ENCODE measurements around the gene PIAS2. TPM values are rescaled to one million over a fixed set of nuclear protein-coding genes. Genes with fewer than 3 reads are reported as not detected.
"Not testable (repeated sequence)": the region's sequence is repeated elsewhere in the genome, so short reads cannot be mapped to it uniquely, and the experiment has no call there.

The PIAS2 gene
- total RNA-seq, 1 experiment from 2014 or later = 16.9 TPM

- H3K36me3 ChIP-seq = no peaks in the 10 kb centered on the region
- no peak for DNase-seq (ENCODE audit: low read depth in 1 of 2, low spot score in 2 of 2)
- H3K4me1 ChIP-seq (replicated peaks) = no peaks in the 10 kb centered on the region
- no peaks in the 10 kb centered on the region for H3K9me3 ChIP-seq (replicated peaks)
- no peaks in the 10 kb centered on the region; the same call in 1 of the 2 replicates for H3K27me3 ChIP-seq (replicated peaks)
- no peak overlapping the region for H3K27ac ChIP-seq
- H3K4me3 ChIP-seq = no peak overlapping the region
Observed at GRCh38 chr18:46809145-46809544, 108.2 kb downstream of the PIAS2 start.

DNA sequence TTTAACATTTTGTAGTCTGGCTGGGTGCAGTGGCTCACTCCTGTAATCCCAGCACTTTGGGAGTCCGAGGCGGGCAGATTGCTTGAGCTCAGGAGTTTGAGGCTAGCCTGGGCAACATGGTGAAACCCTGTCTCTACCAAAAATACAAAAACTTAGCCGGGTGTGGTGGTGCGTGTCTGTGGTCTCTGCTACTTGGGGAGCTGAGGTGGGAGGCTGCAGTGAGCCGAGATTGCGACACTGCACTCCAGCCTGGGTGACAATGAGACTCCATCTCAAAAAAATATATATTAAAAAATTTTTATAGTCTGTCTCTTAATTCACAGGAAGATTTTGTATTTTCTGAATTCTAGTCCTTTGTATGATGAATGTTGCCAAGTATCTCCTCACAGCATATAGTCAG lies 121.4 kb downstream of the PIAS2 start:
- not testable (repeated sequence) for H3K4me1 ChIP-seq (replicated peaks); H3K9me3 ChIP-seq (replicated peaks); H3K27me3 ChIP-seq (replicated peaks); DNase-seq (ENCODE audit: low read depth in 1 of 2, low spot score in 2 of 2); H3K36me3 ChIP-seq; H3K4me3 ChIP-seq; H3K27ac ChIP-seq

GRCh38 chr18:46794607-46795006 lies 122.7 kb downstream of the PIAS2 start:
- no peaks in the 10 kb centered on the region for H3K4me1 ChIP-seq (replicated peaks)
- H3K27ac ChIP-seq = no peak overlapping the region
- no peak for DNase-seq (ENCODE audit: low read depth in 1 of 2, low spot score in 2 of 2)
- H3K4me3 ChIP-seq = no peak overlapping the region
- no peaks in the 10 kb centered on the region for H3K36me3 ChIP-seq
- no peaks in the 10 kb centered on the region for H3K9me3 ChIP-seq (replicated peaks)
- no peaks in the 10 kb centered on the region for H3K27me3 ChIP-seq (replicated peaks)

DNA sequence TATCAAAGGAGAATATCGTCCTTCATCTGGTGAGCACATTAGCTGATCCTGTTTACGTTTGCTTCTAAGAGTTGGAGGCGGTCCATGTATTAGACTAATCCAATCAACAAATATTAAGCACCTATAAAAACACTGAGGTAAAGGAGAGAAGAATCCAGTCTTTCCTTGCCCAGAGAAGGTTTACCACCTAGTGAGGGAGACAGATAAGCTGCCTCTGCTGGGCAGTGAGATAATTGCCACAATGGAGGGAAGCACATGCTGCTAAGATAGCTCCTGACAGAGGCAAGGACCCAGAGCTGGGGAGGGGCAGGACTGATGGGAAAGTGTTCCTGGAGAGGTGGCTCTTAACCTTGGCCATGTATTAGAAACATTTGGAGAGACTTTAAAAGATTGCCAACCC lies 123.7 kb downstream of the PIAS2 start:
- no peaks in the 10 kb centered on the region for H3K36me3 ChIP-seq
- no peaks in the 10 kb centered on the region for H3K4me1 ChIP-seq (replicated peaks)
- no peaks in the 10 kb centered on the region for H3K27me3 ChIP-seq (replicated peaks)
- no peak overlapping the region for H3K27ac ChIP-seq
- H3K4me3 ChIP-seq = no peak overlapping the region
- no peak for DNase-seq (ENCODE audit: low read depth in 1 of 2, low spot score in 2 of 2)
- H3K9me3 ChIP-seq (replicated peaks) = no peaks in the 10 kb centered on the region

DNA sequence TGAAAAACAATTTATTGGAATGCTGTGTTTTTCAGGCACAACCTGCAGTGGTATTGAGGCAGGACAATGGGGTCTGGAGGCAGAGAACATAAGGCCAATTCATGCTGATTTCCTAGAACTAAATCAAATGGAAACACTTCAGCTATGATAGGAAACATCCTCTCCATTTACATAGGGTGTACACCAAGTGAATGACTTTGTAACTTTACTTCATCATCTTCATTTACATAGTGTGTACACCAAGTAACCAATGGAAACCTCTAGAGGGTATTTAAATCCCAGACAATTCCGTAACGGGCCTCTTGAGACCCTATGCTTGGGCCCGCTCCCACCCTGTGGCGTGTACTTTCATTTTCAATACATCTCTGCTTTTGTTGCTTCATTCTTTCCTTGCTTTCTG lies 128.2 kb downstream of the PIAS2 start:
- Histone ChIP-seq H3K36me3 (no peaks in the 10 kb centered on the region), H3K27ac (no peak overlapping the region), H3K4me3 (no peak overlapping the region), H3K4me1 (replicated peaks) (no peaks in the 10 kb centered on the region), H3K27me3 (replicated peaks) (no peaks in the 10 kb centered on the region), H3K9me3 (replicated peaks) (no peaks in the 10 kb centered on the region)
- no peak for DNase-seq (ENCODE audit: low read depth in 1 of 2, low spot score in 2 of 2)

DNA sequence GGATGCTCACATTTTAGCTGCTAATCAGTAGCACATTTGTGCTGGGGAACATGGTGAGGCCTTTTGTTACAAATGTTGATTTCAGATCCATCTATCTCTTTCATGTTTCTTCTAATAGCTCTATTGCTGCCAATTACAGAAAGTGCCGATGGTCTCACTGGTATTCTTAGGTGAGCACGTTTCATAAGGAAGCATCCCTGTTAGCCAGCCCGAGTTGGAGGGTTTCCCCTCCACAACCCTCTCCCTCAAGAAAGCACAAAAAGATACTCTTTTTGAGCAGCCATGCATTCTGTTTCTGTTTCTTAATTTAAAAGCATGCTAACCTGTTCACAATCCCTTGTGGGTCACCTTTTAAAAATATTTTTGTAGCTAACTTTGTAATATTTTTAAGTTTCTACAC lies 129.6 kb downstream of the PIAS2 start:
- Histone ChIP-seq H3K9me3 (replicated peaks) (no peaks in the 10 kb centered on the region), H3K4me1 (replicated peaks) (no peaks in the 10 kb centered on the region), H3K27me3 (replicated peaks) (no peaks in the 10 kb centered on the region), H3K27ac (no peak overlapping the region), H3K4me3 (no peak overlapping the region), H3K36me3 (no peaks in the 10 kb centered on the region)
- DNase-seq (ENCODE audit: low read depth in 1 of 2, low spot score in 2 of 2) = no peak

- no peak overlapping the region for H3K27ac ChIP-seq
- H3K27me3 ChIP-seq (replicated peaks) = no peaks in the 10 kb centered on the region; the same call in 1 of the 2 replicates
- no peaks in the 10 kb centered on the region for H3K4me1 ChIP-seq (replicated peaks)
Observed at GRCh38 chr18:46772357-46772756, 144.9 kb downstream of the PIAS2 start.

GRCh38 chr18:46771141-46771540 lies 146.2 kb downstream of the PIAS2 start:
- Histone ChIP-seq H3K4me3 (no peak overlapping the region), H3K9me3 (replicated peaks) (no peaks in the 10 kb centered on the region), H3K36me3 (no peaks in the 10 kb centered on the region), H3K27me3 (replicated peaks) (no peaks in the 10 kb centered on the region; the same call in 1 of the 2 replicates), H3K4me1 (replicated peaks) (no peaks in the 10 kb centered on the region), H3K27ac (no peak overlapping the region)
- DNase-seq (ENCODE audit: low read depth in 1 of 2, low spot score in 2 of 2) = no peak

More at GRCh38 chr18:46772357-46772756, 144.9 kb downstream of the PIAS2 start:
- no peaks in the 10 kb centered on the region for H3K9me3 ChIP-seq (replicated peaks)
- DNase-seq (ENCODE audit: low read depth in 1 of 2, low spot score in 2 of 2) = no peak
- no peak overlapping the region for H3K4me3 ChIP-seq
- no peaks in the 10 kb centered on the region for H3K36me3 ChIP-seq

DNA sequence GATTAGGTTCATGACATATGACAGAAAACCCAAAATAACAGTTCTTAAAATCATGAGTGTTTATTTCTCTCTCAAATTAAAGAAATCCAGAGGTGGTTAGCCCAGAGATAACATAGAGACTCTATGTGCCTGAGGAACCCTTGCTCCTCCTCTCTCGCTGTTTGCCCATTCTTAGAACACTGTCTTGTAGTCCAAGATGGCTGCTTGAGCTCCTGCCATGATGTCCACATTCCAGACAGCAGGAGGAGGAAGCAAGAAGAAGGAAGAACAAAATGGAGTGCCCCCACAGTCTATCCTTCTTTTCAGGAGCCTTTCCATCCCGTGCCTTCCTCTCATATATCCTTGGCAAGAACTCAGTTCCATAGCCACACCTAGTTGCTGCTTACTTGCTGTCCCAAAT lies 146.6 kb downstream of the PIAS2 start:
- Histone ChIP-seq H3K4me1 (replicated peaks) (no peaks in the 10 kb centered on the region), H3K9me3 (replicated peaks) (no peaks in the 10 kb centered on the region), H3K4me3 (no peak overlapping the region), H3K36me3 (no peaks in the 10 kb centered on the region), H3K27me3 (replicated peaks) (no peaks in the 10 kb centered on the region; the same call in 1 of the 2 replicates), H3K27ac (no peak overlapping the region)
- DNase-seq (ENCODE audit: low read depth in 1 of 2, low spot score in 2 of 2) = no peak

GRCh38 chr18:46768166-46768921 lies 149.0 kb downstream of the PIAS2 start:
- Histone ChIP-seq H3K27me3 (replicated peaks) (peaks cover 5% of the 10 kb centered on the region; the same call in 1 of the 2 replicates), H3K9me3 (replicated peaks) (no peaks in the 10 kb centered on the region), H3K36me3 (no peaks in the 10 kb centered on the region), H3K27ac (no peak overlapping the region), H3K4me3 (no peak overlapping the region), H3K4me1 (replicated peaks) (no peaks in the 10 kb centered on the region)
- no peak for DNase-seq (ENCODE audit: low read depth in 1 of 2, low spot score in 2 of 2)

DNA sequence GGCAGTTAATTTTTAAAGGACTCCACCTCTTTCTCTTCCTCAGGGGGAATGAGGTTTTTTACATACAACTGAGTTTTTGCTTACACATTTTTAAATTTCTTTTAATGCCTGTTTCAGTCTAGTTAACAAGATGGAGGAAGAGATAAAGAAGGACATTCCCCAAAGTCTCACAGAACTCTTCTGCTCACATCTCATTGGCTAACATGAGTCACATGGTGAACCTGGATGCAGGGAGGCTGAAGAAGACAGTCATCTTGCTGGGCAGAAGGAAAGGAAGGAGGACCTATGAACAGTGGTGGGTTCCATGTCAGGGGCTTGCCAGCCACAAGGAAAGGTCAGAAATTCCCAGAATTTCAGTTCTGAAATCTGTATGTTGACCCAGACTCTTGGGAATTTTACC lies 150.1 kb downstream of the PIAS2 start:
- Histone ChIP-seq H3K9me3 (replicated peaks) (no peaks in the 10 kb centered on the region), H3K4me3 (no peak overlapping the region), H3K4me1 (replicated peaks) (no peaks in the 10 kb centered on the region), H3K36me3 (no peaks in the 10 kb centered on the region), H3K27me3 (replicated peaks) (peaks cover 5% of the 10 kb centered on the region; the same call in 1 of the 2 replicates), H3K27ac (no peak overlapping the region)
- DNase-seq (ENCODE audit: low read depth in 1 of 2, low spot score in 2 of 2) = no peak

GRCh38 chr18:46764586-46764985 lies 152.7 kb downstream of the PIAS2 start:
- Histone ChIP-seq H3K36me3 (no peaks in the 10 kb centered on the region), H3K27me3 (replicated peaks) (peaks cover 16% of the 10 kb centered on the region), H3K9me3 (replicated peaks) (no peaks in the 10 kb centered on the region), H3K4me3 (no peak overlapping the region), H3K4me1 (replicated peaks) (no peaks in the 10 kb centered on the region), H3K27ac (no peak overlapping the region)
- no peak for DNase-seq (ENCODE audit: low read depth in 1 of 2, low spot score in 2 of 2)

DNA sequence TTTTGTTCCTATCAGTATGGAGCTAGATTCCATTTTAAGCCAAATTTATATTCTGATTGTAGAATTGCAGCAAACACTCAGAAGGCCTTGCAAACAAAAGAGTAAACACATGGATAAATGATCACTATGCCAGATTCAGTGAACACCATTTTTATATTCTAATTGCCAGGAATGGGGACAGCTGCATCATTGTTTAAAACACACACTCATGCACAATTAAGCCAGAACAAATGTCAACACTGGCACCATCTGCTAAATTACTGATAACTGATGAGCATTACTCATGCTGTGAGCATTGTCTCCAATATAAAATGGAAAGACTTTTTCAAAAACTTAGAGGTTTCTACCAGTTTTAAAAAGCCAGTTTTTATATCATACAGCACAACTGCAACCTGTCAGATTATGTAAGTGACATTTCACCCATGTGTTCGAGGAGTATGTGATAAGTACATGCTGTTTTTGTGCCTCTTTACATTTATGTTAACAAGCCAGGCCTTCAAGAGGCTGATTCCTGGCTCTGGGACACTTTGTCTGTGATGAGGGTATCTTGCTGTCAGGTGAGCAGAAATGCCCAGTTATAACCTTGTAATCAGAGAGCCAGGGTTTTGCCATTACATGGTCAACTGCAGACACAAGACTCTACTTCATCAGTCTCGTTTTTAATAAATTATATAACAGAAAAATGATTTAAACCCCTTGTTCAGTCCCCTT lies 156.1 kb downstream of the PIAS2 start:
- H3K27ac ChIP-seq = no peak overlapping the region
- peaks cover 11% of the 10 kb centered on the region for H3K4me1 ChIP-seq (replicated peaks)
- no peaks in the 10 kb centered on the region for H3K9me3 ChIP-seq (replicated peaks)
- DNase-seq (ENCODE audit: low read depth in 1 of 2, low spot score in 2 of 2) = no peak
- H3K27me3 ChIP-seq (replicated peaks) = peaks cover 45% of the 10 kb centered on the region
- no peak overlapping the region for H3K4me3 ChIP-seq
- H3K36me3 ChIP-seq = no peaks in the 10 kb centered on the region

GRCh38 chr18:46759890-46760289 lies 157.4 kb downstream of the PIAS2 start:
- H3K4me3 ChIP-seq = no peak overlapping the region
- DNase-seq (ENCODE audit: low read depth in 1 of 2, low spot score in 2 of 2) = no peak
- H3K27ac ChIP-seq = no peak overlapping the region
- H3K9me3 ChIP-seq (replicated peaks) = no peaks in the 10 kb centered on the region
- H3K36me3 ChIP-seq = no peaks in the 10 kb centered on the region
- peaks cover 54% of the 10 kb centered on the region for H3K27me3 ChIP-seq (replicated peaks)
- H3K4me1 ChIP-seq (replicated peaks) = peaks cover 11% of the 10 kb centered on the region

Data from SJSA1 (cell line).